ENCODE results near the gene PPARG.
"Not testable (repeated sequence)": the region's sequence is repeated elsewhere in the genome, so short reads cannot be mapped to it uniquely, and the experiment has no call there.

Gene PPARG

GRCh38 chr3:12279591-12280326, 9.1 kb upstream of the PPARG start:
- no peak for DNase-seq

- no peak for DNase-seq
These were observed 8.5 kb upstream of the PPARG start for GRCh38 chr3:12280357-12280806.

- no peak for DNase-seq
These were observed 4.3 kb upstream of the PPARG start for GRCh38 chr3:12284591-12284990.

- no peak for DNase-seq
These were observed 3.8 kb upstream of the PPARG start for GRCh38 chr3:12285003-12285555.

- DNase-seq: not testable (repeated sequence)
These were observed 3.1 kb upstream of the PPARG start for GRCh38 chr3:12285779-12286178.

GRCh38 chr3:12286504-12286903, 2.4 kb upstream of the PPARG start:
- DNase-seq: no peak

- DNase-seq: no peak
These were observed 1.7 kb upstream of the PPARG start for GRCh38 chr3:12286927-12287726.

GRCh38 chr3:12287727-12288181, 1.1 kb upstream of the PPARG start:
- DNase-seq: no peak

- DNase-seq: no peak
These were observed 654 bp downstream of the PPARG start for GRCh38 chr3:12289524-12289923.

- no peak for DNase-seq
These were observed 3.9 kb downstream of the PPARG start for GRCh38 chr3:12292770-12293169.

- DNase-seq: no peak
These were observed 6.2 kb downstream of the PPARG start for GRCh38 chr3:12294885-12295580.

GRCh38 chr3:12296511-12296910, 7.6 kb downstream of the PPARG start:
- DNase-seq: no peak

- no peak for DNase-seq
These were observed 10.2 kb downstream of the PPARG start for GRCh38 chr3:12299026-12299425.

GRCh38 chr3:12300137-12300536, 11.3 kb downstream of the PPARG start:
- no peak for DNase-seq

GRCh38 chr3:12301031-12301430, 12.2 kb downstream of the PPARG start:
- no peak for DNase-seq

- DNase-seq: no peak
These were observed 12.6 kb downstream of the PPARG start for GRCh38 chr3:12301513-12301912.

GRCh38 chr3:12302564-12302963, 13.7 kb downstream of the PPARG start:
- DNase-seq: no peak

GRCh38 chr3:12303534-12303933, 14.7 kb downstream of the PPARG start:
- no peak for DNase-seq

GRCh38 chr3:12303993-12304392, 15.1 kb downstream of the PPARG start:
- no peak for DNase-seq

- no peak for DNase-seq
These were observed 18.3 kb downstream of the PPARG start for GRCh38 chr3:12307136-12307535.

- no peak for DNase-seq
These were observed 19.6 kb downstream of the PPARG start for GRCh38 chr3:12308517-12308916.

- no peak for DNase-seq
These were observed 20.8 kb downstream of the PPARG start for GRCh38 chr3:12309716-12310115.

- DNase-seq: no peak
These were observed 23.1 kb downstream of the PPARG start for GRCh38 chr3:12312010-12312409.
